K562 (cell line): ENCODE measurements around the gene NRP1. TPM values are rescaled to one million over a fixed set of nuclear protein-coding genes. Genes with fewer than 3 reads are reported as not detected.

Experiments
- ATAC-seq: fragments of 200-7000 bp; cut with Tn5 transposase; 3 replicates; pipeline ENCODE4 v1.9.1; 2020; ENCODE audit warnings: moderate library complexity
- BruUV-seq: library from RNA; stranded (reverse); fragments of 400-500 nt; replicated peaks from 2 replicates; lab custom pipeline; 2021; lab: Mats Ljungman, UMichigan
- CTCF ChIA-PET: fragments of 300-600 bp; formaldehyde crosslinking; extraction: SDS; loops from one replicate; lab custom pipeline; 2021; ENCODE audit warnings: low intra/inter-chr PET ratio; lab: Yijun Ruan, JAX
- POLR2A ChIA-PET: fragments of 300-600, 350-650 bp; sonication (Branson Sonifier 250); formaldehyde crosslinking; extraction: SDS; loops from one replicate; lab custom pipeline; 2021; ENCODE audit warnings: antibody characterized with exemption, inconsistent platforms; lab: Yijun Ruan, JAX
- DNase-seq, 4 experiments: peaks; one replicate each; pipeline versions ENCODE4 v3.0.0 to v3.0.0-alpha.2; 2011 to 2018; ENCODE audit warnings: low spot score in 3 of 4, mixed read lengths in 3 of 4; ENCODE audit errors: extremely low read depth in 1 of 4
- FAIRE-seq: peaks from 2 replicates; lab custom pipeline; 2011; peaks lifted over from hg19 to GRCh38; lab: Jason Lieb, UNC
- H2AFZ ChIP-seq: 2 replicates; pipeline ENCODE4 v1.6.0; 2011; ENCODE audit warnings: low read depth, low read length, control low read depth, inconsistent platforms
- H3K27ac ChIP-seq: fragments of 200-600 bp; 3 replicates; pipeline ENCODE4 v1.8.0; 2011; ENCODE audit warnings: low read depth, mild to moderate bottlenecking, control low read depth, inconsistent platforms, low read length, moderate library complexity, mixed read lengths; ENCODE audit errors: extremely low read depth
- H3K27me3 ChIP-seq, 2 experiments: fragments of 300-600 bp in 1 of 2; 2 replicates in 1 of 2; 3 replicates in 1 of 2; pipeline versions ENCODE4 v1.6.0 to v1.8.0; 2011; ENCODE audit warnings: inconsistent platforms in 2 of 2, low read length in 2 of 2, mild to moderate bottlenecking in 1 of 2, mixed read lengths in 1 of 2, moderate library complexity in 1 of 2; ENCODE audit not compliant: control insufficient read depth in 2 of 2, insufficient read depth in 2 of 2
- H3K36me3 ChIP-seq: fragments of 300-600 bp; 3 replicates; pipeline ENCODE4 v1.8.0; 2011; ENCODE audit warnings: mild to moderate bottlenecking, low read length, inconsistent platforms; ENCODE audit not compliant: control insufficient read depth, insufficient read depth
- H3K4me1 ChIP-seq, 2 experiments: fragments of 200-600 bp in 1 of 2; replicated peaks in 1 of 2; 2 replicates in 1 of 2; 3 replicates in 1 of 2; pipeline versions ENCODE4 v1.5.1 to v1.8.0; 2011; ENCODE audit warnings: inconsistent platforms in 2 of 2, low read length in 2 of 2, mild to moderate bottlenecking in 1 of 2, mixed read lengths in 1 of 2, moderate library complexity in 1 of 2; ENCODE audit not compliant: control insufficient read depth in 2 of 2, insufficient read depth in 2 of 2
- H3K4me2 ChIP-seq: 2 replicates; pipeline ENCODE4 v1.6.1; 2011; ENCODE audit warnings: low read length, control low read depth, inconsistent platforms, mixed read lengths; ENCODE audit not compliant: insufficient read depth
- H3K4me3 ChIP-seq: fragments of 200-600 bp; sonication (generic), shearing (Covaris generic); 2 replicates; pipeline ENCODE4 v1.5.1; 2016; ENCODE audit warnings: control low read depth, inconsistent platforms
- H3K79me2 ChIP-seq: fragments of 200-600 bp; 3 replicates; pipeline ENCODE4 v1.8.0; 2011; ENCODE audit warnings: low read length, inconsistent platforms; ENCODE audit not compliant: control insufficient read depth, insufficient read depth
- H3K9ac ChIP-seq, 2 experiments: 2 replicates each; pipeline versions ENCODE4 v1.6.0 to v1.6.1; 2011; ENCODE audit warnings: low read depth in 2 of 2, low read length in 2 of 2, control low read depth in 1 of 2, inconsistent platforms in 1 of 2, mild to moderate bottlenecking in 1 of 2, mixed read lengths in 1 of 2; ENCODE audit not compliant: insufficient read depth in 1 of 2
- H3K9me1 ChIP-seq: one replicate; pipeline ENCODE4 v1.6.0; 2011; ENCODE audit warnings: inconsistent platforms, mild to moderate bottlenecking, low read length, moderate library complexity; ENCODE audit not compliant: control insufficient read depth, insufficient read depth
- H3K9me3 ChIP-seq: replicated peaks from 2 replicates; pipeline ENCODE4 v1.5.1; 2011; ENCODE audit warnings: low read depth, low read length, inconsistent platforms; ENCODE audit not compliant: control insufficient read depth, insufficient read depth
- H4K20me1 ChIP-seq: replicated peaks from 2 replicates; pipeline ENCODE4 v1.6.1; 2011; ENCODE audit warnings: low read length, inconsistent platforms, mixed read lengths; ENCODE audit not compliant: control insufficient read depth, insufficient read depth
- CBX5 ChIP-seq: IDR thresholded peaks from 2 replicates; pipeline ENCODE4 v1.6.1; 2014; ENCODE audit warnings: low read depth, borderline replicate concordance
- EZH2 ChIP-seq: IDR thresholded peaks from 2 replicates; pipeline ENCODE4 v1.6.1; 2012; ENCODE audit warnings: low read depth, mild to moderate bottlenecking, inconsistent platforms, low read length, borderline replicate concordance
- KDM2B ChIP-seq: fragments of 250-450 bp; sonication (Bioruptor Pico); IDR thresholded peaks from 2 replicates; pipeline ENCODE4 v1.8.0; 2021; ENCODE audit warnings: mild to moderate bottlenecking, moderate library complexity
- KDM5B ChIP-seq: fragments of 200-600 bp; sonication (generic); IDR thresholded peaks from 2 replicates; pipeline ENCODE4 v1.6.1; 2012; ENCODE audit warnings: low read depth, mild to moderate bottlenecking, moderate library complexity, low read length, control low read depth, inconsistent platforms; ENCODE audit not compliant: insufficient replicate concordance
- KLF16 ChIP-seq: IDR thresholded peaks from 2 replicates; pipeline ENCODE4 v1.6.1; 2016; ENCODE audit warnings: antibody characterized with exemption
- LARP7 ChIP-seq: fragments of 450-650 bp; IDR thresholded peaks from 2 replicates; pipeline ENCODE4 v1.6.1; 2016
- MBD2 ChIP-seq: sonication (generic); IDR thresholded peaks from 2 replicates; pipeline ENCODE4 v1.6.1; 2016; ENCODE audit warnings: low read depth, borderline replicate concordance
- MCM5 ChIP-seq: fragments of 450-650 bp; IDR thresholded peaks from 2 replicates; pipeline ENCODE4 v1.6.1; 2016; ENCODE audit warnings: low read depth
- NFIC ChIP-seq: fragments of 450-650 bp; IDR thresholded peaks from 2 replicates; pipeline ENCODE4 v1.6.1; 2017; ENCODE audit warnings: mild to moderate bottlenecking, inconsistent platforms
- RBM25 ChIP-seq: fragments of 200-400 bp; formaldehyde crosslinking; IDR thresholded peaks from 2 replicates; pipeline ENCODE4 v1.6.1; 2018; ENCODE audit warnings: low read length, low read depth, moderate library complexity; ENCODE audit not compliant: severe bottlenecking
- RHOXF2B ChIP-seq: fragments of 250-450 bp; sonication (Bioruptor Pico); conservative IDR thresholded peaks from 2 replicates; pipeline ENCODE4 v1.5.1; 2021
- RNF2 ChIP-seq: sonication (generic); IDR thresholded peaks from 2 replicates; pipeline ENCODE4 v1.6.1; 2016
- TFAP4 ChIP-seq: sonication (generic); formaldehyde crosslinking; IDR thresholded peaks from 2 replicates; pipeline ENCODE4 v1.8.0; 2022; ENCODE audit warnings: missing genetic modification reagents, mild to moderate bottlenecking, moderate library complexity, borderline replicate concordance
- ZBTB17 ChIP-seq: fragments of 450-650 bp; formaldehyde crosslinking; IDR thresholded peaks from 2 replicates; pipeline ENCODE4 v1.4.0; 2020; ENCODE audit warnings: mild to moderate bottlenecking
- ZNF212 ChIP-seq: fragments of 450-650 bp; formaldehyde crosslinking; IDR thresholded peaks from 2 replicates; pipeline ENCODE4 v1.4.0; 2020; ENCODE audit warnings: mild to moderate bottlenecking
- ZNF274 ChIP-seq: IDR thresholded peaks from 2 replicates; pipeline ENCODE4 v1.6.1; 2011; ENCODE audit warnings: low read depth, mild to moderate bottlenecking, low read length, moderate library complexity, borderline replicate concordance
- ZNF644 ChIP-seq: fragments of 200-800 bp; sonication (Bioruptor generic); IDR thresholded peaks from 2 replicates; pipeline ENCODE4 v1.6.1; 2016; ENCODE audit warnings: low read depth, missing genetic modification characterization, missing compliant biosample characterization
- WGBS: fragments of 100-300 bp; shearing (Covaris generic); methylation state at CpG from one replicate; pipeline ENCODE4 v1.1.6; 2016; ENCODE audit warnings: low coverage, mixed read lengths; ENCODE audit not compliant: insufficient coverage; ENCODE audit errors: missing lambda C conversion rate; 5-methylcytosine and 5-hydroxymethylcytosine counted together
- in situ Hi-C: fragments of 300-500 bp; cut with MboI; formaldehyde crosslinking; loops from 4 replicates; pipeline ENCODE4 v1.15.0; 2018; ENCODE audit warnings: inconsistent platforms, mixed read lengths
- intact Hi-C: fragments of 100-400 bp; cut with micrococcal nuclease; formaldehyde crosslinking; loops from 2 replicates; pipeline ENCODE4 v1.14.2; 2022
- polyA plus RNA-seq, 8 experiments: library from polyadenylated mRNA; depleted of rRNA in 4 of 8; stranded (reverse) in 5 of 8; unstranded in 3 of 8; fragments of >200 nt; fragmentation: Nextera tagmentation in 2 of 8; fragmentation: Illumina TruSeq in 1 of 8; extraction: Ambion mirVana in 2 of 8; extraction: Trizol in 1 of 8; gene quantifications; 2 replicates each; pipeline versions ENCODE4 v1.2.1 to v1.2.3, GENCODE V29; 2011 to 2014; ENCODE audit warnings: inconsistent platforms in 1 of 8, missing spikeins in 1 of 8
- total RNA-seq, 7 experiments: library from RNA; depleted of rRNA in 6 of 7; stranded (reverse); fragments of >200 nt in 6 of 7; fragmentation: Illumina TruSeq in 2 of 7; extraction: Trizol in 2 of 7; gene quantifications; 2 replicates each; pipeline versions ENCODE4 v1.2.1 to v1.2.3, GENCODE V29; 2011 to 2021; ENCODE audit warnings: low replicate concordance in 1 of 7

The NRP1 gene
- total and polyA plus RNA-seq, 9 of the 15 experiments (the other 6 are each of a cell fraction or from before 2014, with no cell fraction given), result 0.01 to 0.38 (median 0.04) TPM; not detected in 5

GRCh38 chr10:33279811-33280602 is 54.5 kb downstream of the NRP1 start:
- Histone ChIP-seq H3K36me3 (no peaks in the 10 kb centered on the region), H3K79me2 (no peaks in the 10 kb centered on the region), H3K4me1 (no peaks in the 10 kb centered on the region), H3K4me3 (no peak overlapping the region), H3K27ac (no peak overlapping the region), H3K4me2 (no peak overlapping the region), H3K9ac (no peak overlapping the region), H3K27me3 (0 out of 5 replicates have a peak, but pooled peaks cover 0 to 8% of the 10 kb centered on the region in 2 experiments), H4K20me1 (no peaks in the 10 kb centered on the region), H3K9me1 (no peaks in the 10 kb centered on the region), H2AFZ (no peak overlapping the region), H3K9me3 (no peaks in the 10 kb centered on the region)
- TF ChIP-seq TFAP4 (CRISPR knock-in tag), result no peak
- no peak for TF ChIP-seq KDM2B (CRISPR knock-in tag)
- no peak for TF ChIP-seq EZH2
- TF ChIP-seq ZNF274, result no peak
- TF ChIP-seq CBX5, result no peak
- no peak for TF ChIP-seq MCM5
- TF ChIP-seq ZNF212, result no peak
- TF ChIP-seq KDM5B, result no peak
- no peak for TF ChIP-seq RNF2
- no peak for TF ChIP-seq KLF16
- TF ChIP-seq NFIC, result no peak
- no peak for TF ChIP-seq RBM25
- TF ChIP-seq RHOXF2B (CRISPR knock-in tag), result no peak
- TF ChIP-seq ZBTB17, result no peak
- TF ChIP-seq LARP7, result no peak
- TF ChIP-seq MBD2, result no peak
- TF ChIP-seq ZNF644 (tag), result no peak
- DNase-seq (no peak), FAIRE-seq (no peak), ATAC-seq (no peak)
- in situ Hi-C loops (no loop called here), intact Hi-C loops (no loop called here)
- POLR2A ChIA-PET, result no interaction called here
- BruUV-seq, result no TSS peak
- CTCF ChIA-PET, result no interaction called here
- WGBS, result 2% methylated on average over 5 of the region's 5 CpGs
